Upper lobe of left lung (tissue), 6 donors: ENCODE data around the gene SLC25A39. TPM values are rescaled to one million over a fixed set of nuclear protein-coding genes. Genes with fewer than 3 reads are reported as not detected.
"Not testable (repeated sequence)": the region's sequence is repeated elsewhere in the genome, so short reads cannot be mapped to it uniquely, and the experiment has no call there.

Experiments
- ATAC-seq, 2 donors: fragments of 200-7000 bp; cut with Tn5 transposase; one replicate each; pipeline ENCODE4 v1.9.1; 2022; ENCODE audit warnings: mild to moderate bottlenecking in 2 of 2, moderate library complexity in 2 of 2; ENCODE audit not compliant: low FRiP score in 2 of 2
- DNase-seq, 2 donors: peaks; one replicate each; pipeline ENCODE4 v3.0.0-alpha.2; 2019 to 2020
- H3K27ac ChIP-seq, 4 donors: fragments of 200-600 bp; sonication (generic); one replicate each; pipeline ENCODE4 v1.5.1; 2016 to 2019
- H3K27me3 ChIP-seq, 4 donors: fragments of 200-600 bp; sonication (generic); one replicate each; pipeline ENCODE4 v1.5.1; 2017 to 2019
- H3K36me3 ChIP-seq, 4 donors: fragments of 200-600 bp; sonication (generic); one replicate each; pipeline ENCODE4 v1.5.1; 2016 to 2019
- H3K4me1 ChIP-seq, 4 donors: fragments of 200-600 bp; sonication (generic); one replicate each; pipeline ENCODE4 v1.5.1; 2018 to 2019
- H3K4me3 ChIP-seq, 4 donors: fragments of 200-600 bp; sonication (generic); one replicate each; pipeline ENCODE4 v1.5.1; 2017 to 2019; ENCODE audit warnings: mild to moderate bottlenecking in 2 of 4, moderate library complexity in 1 of 4
- H3K9me3 ChIP-seq, 4 donors: fragments of 200-600 bp; sonication (generic); one replicate each; pipeline ENCODE4 v1.5.1; 2018 to 2019
- EP300 ChIP-seq, 4 donors: sonication (generic); formaldehyde crosslinking; IDR thresholded peaks; one replicate each; pipeline ENCODE4 v1.5.1; 2017; ENCODE audit warnings: antibody characterized with exemption in 4 of 4, control low read depth in 2 of 4
- POLR2A ChIP-seq, 4 donors: fragments of 450-650 bp; IDR thresholded peaks; one replicate each; pipeline ENCODE4 v1.5.1; 2016 to 2017; ENCODE audit warnings: antibody characterized with exemption in 4 of 4, mild to moderate bottlenecking in 2 of 4
- POLR2AphosphoS5 ChIP-seq, 2 donors: sonication (generic); formaldehyde crosslinking; IDR thresholded peaks; one replicate each; pipeline ENCODE4 v1.5.1; 2017; ENCODE audit warnings: antibody characterized with exemption in 2 of 2
- WGBS, 2 donors: methylation state at CpG; one replicate each; pipeline ENCODE4 v1.1.5; 2017 to 2018; 5-methylcytosine and 5-hydroxymethylcytosine counted together
- total RNA-seq, 6 donors: library from RNA; depleted of rRNA in 4 of 6; stranded (reverse); fragments of >200 nt in 4 of 6; gene quantifications; one replicate each; pipeline versions ENCODE4 v1.1.0 to v1.2.1, GENCODE V29; 2016 to 2021
- TF ChIP-seq, protein P1 (sequence below), 6 experiments: fragments of 450-650 bp in 4 of 6; fragments of 200-600 bp in 2 of 6; sonication (generic) in 2 of 6; IDR thresholded peaks; one replicate each; pipeline ENCODE4 v1.5.1; 2016 to 2019; ENCODE audit warnings: antibody characterized with exemption in 6 of 6
- donor health status: DM: no; HTN: no; CAD: no; lungs with moderate emphysema.
- donor health status: DM: no; HTN: yes; CAD: no; lungs with severe emphysema.

SLC25A39 gene
- total RNA-seq, 6 donors from 2014 or later = 56.8 to 144 (median 98.6) TPM

DNA sequence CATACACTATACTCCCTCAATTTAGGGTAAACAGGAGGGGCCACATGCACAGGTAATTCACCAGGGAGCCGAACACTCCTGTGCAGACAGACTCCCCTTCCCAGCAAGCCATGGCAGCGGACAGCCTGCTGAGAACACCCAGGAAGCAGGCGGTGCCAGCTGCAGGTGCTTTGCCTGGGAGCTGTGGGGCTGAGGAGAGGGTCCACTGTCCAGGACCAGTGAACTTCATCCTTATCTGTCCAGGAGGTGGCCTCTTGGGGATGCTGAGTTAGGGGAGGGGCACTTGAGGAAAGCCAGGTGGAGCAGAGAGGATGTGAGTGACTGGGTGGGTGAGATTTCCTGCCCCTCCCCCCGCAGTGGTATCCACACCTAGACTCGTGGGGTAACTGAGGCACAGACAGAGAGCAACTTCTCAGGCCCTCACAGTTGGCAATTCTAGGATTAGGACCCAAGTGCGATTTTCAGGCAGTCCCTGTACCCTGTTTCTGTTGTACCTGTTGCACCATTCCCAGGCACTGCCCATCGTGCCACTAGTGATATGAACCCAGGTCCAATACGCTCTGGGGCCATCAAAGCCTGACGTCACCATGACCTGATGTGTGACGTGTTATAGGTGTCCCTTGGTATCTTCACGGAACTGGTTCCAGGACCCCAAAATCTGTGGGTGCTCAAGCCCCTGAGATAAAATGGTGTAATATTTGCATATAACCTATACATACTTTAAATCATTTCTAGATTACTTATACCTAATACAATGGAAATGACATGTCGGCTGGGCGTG lies 21.6 kb upstream of the SLC25A39 start:
- Histone ChIP-seq H3K9me3 (no peaks in the 10 kb centered on the region), H3K4me1 (peaks cover 6 to 44% (median 26%) of the 10 kb centered on the region in 4 donors), H3K36me3 (peaks cover 9 to 29% (median 24%) of the 10 kb centered on the region in 4 donors), H3K27me3 (no peaks in the 10 kb centered on the region), H3K27ac (peak overlapping the region; percentile 83 to 96 (median 93)), H3K4me3 (peak overlapping the region in 3 of 4 donors; percentile 62 to 79 (median 66))
- 66 to 74% methylated on average over 11 to 13 of the region's 13 CpGs for WGBS, 2 donors
- ATAC-seq (no peak), DNase-seq (no peak)
- no peak for TF ChIP-seq POLR2A (IDR thresholded peaks at IDR 0.05)
- TF ChIP-seq EP300 (IDR thresholded peaks at IDR 0.05) = no peak
- TF ChIP-seq POLR2AphosphoS5 (IDR thresholded peaks at IDR 0.05) = no peak
- TF ChIP-seq, protein P1, sequence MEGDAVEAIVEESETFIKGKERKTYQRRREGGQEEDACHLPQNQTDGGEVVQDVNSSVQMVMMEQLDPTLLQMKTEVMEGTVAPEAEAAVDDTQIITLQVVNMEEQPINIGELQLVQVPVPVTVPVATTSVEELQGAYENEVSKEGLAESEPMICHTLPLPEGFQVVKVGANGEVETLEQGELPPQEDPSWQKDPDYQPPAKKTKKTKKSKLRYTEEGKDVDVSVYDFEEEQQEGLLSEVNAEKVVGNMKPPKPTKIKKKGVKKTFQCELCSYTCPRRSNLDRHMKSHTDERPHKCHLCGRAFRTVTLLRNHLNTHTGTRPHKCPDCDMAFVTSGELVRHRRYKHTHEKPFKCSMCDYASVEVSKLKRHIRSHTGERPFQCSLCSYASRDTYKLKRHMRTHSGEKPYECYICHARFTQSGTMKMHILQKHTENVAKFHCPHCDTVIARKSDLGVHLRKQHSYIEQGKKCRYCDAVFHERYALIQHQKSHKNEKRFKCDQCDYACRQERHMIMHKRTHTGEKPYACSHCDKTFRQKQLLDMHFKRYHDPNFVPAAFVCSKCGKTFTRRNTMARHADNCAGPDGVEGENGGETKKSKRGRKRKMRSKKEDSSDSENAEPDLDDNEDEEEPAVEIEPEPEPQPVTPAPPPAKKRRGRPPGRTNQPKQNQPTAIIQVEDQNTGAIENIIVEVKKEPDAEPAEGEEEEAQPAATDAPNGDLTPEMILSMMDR (IDR thresholded peaks at IDR 0.05) = no peak

DNA sequence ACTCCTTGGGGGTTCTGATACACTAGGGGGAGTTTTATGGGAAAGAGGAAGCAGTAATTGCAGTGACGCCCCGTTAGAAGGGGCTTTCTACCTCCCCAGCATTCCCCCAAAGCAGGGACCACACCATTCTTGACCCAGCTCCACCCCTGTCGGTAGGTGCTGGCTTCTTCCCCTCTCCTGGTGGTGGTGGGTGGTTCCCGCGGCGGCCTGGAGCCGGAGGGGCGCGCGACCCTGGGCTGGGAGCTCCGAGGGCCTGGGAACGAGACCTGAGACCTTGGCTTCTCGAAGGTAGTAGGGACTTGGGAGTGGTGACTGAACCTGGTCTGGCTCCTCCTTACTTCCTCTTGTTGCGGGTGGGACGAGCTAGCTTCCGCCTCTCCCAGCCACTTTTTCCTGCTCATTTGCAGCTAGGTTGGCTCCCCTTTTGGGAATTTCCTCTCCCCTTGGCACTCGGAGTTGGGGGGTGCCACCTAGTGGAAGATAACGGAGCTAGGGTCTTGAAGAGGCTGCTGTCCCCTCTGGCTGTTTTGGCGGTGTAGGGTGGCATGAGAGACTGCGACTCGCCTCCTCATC lies 20.9 kb upstream of the SLC25A39 start:
- 0 to 3% methylated on average over 3 to 21 of the region's 21 CpGs for WGBS, 2 donors
- DNase-seq (peak; percentile 81 to 88), ATAC-seq (peak; percentile 47 to 50)
- H3K36me3 ChIP-seq = peaks cover 3 to 22% (median 17%) of the 10 kb centered on the region in 4 donors
- H3K4me3 ChIP-seq = peak overlapping the region; percentile 62 to 79 (median 70)
- H3K9me3 ChIP-seq = no peaks in the 10 kb centered on the region
- H3K4me1 ChIP-seq = peaks cover 6 to 44% (median 26%) of the 10 kb centered on the region in 4 donors
- H3K27ac ChIP-seq = peak overlapping the region; percentile 83 to 96 (median 93)
- TF ChIP-seq, protein P1 (IDR thresholded peaks at IDR 0.05) = peak; percentile 33 to 67 (median 43)
- peak in 1 of 2 donors; percentile 20 for TF ChIP-seq POLR2AphosphoS5 (IDR thresholded peaks at IDR 0.05)
- TF ChIP-seq EP300 (IDR thresholded peaks at IDR 0.05) = no peak
- peak in 1 of 4 donors; percentile 14 for TF ChIP-seq POLR2A (IDR thresholded peaks at IDR 0.05)
- H3K27me3 ChIP-seq = no peaks in the 10 kb centered on the region

DNA sequence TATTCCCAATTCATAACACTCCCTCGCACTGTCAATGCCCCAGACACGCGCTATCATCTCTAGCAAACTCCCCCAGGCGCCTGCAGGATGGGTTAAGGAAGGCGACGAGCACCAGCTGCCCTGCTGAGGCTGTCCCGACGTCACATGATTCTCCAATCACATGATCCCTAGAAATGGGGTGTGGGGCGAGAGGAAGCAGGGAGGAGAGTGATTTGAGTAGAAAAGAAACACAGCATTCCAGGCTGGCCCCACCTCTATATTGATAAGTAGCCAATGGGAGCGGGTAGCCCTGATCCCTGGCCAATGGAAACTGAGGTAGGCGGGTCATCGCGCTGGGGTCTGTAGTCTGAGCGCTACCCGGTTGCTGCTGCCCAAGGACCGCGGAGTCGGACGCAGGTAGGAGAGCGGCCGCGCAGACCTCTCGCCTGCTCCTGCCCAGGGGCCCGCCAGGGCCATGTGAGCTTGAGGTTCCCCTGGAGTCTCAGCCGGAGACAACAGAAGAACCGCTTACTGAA lies 20.4 kb upstream of the SLC25A39 start, which contains the start of gene GRN:
Gene GRN, plus strand, starts transcription at position 364 of the 515 bp plus-strand sequence. CDS start 3,863 bp downstream, outside the sequence.
- Histone ChIP-seq H3K9me3 (no peaks in the 10 kb centered on the region), H3K36me3 (peaks cover 0 to 17% (median 12%) of the 10 kb centered on the region in 4 donors), H3K27ac (peak within 1 kb of the TSS; percentile 83 to 96 (median 93)), H3K4me1 (peaks cover 6 to 44% (median 26%) of the 10 kb centered on the region in 4 donors), H3K27me3 (no peaks in the 10 kb centered on the region), H3K4me3 (peak within 1 kb of the TSS; percentile 62 to 79 (median 70))
- ATAC-seq (peak; percentile 98), DNase-seq (peak; percentile 90 to 98)
- WGBS, 2 donors = 0 to 2% methylated on average over 23 of the region's 26 CpGs
- peak in 1 of 4 donors; percentile 73 for TF ChIP-seq EP300 (IDR thresholded peaks at IDR 0.05)
- peak; percentile 59 to 86 for TF ChIP-seq POLR2AphosphoS5 (IDR thresholded peaks at IDR 0.05)
- TF ChIP-seq, protein P1 (IDR thresholded peaks at IDR 0.05) = no peak
- TF ChIP-seq POLR2A (IDR thresholded peaks at IDR 0.05) = peak in 3 of 4 donors; percentile 48 to 97 (median 86)

DNA sequence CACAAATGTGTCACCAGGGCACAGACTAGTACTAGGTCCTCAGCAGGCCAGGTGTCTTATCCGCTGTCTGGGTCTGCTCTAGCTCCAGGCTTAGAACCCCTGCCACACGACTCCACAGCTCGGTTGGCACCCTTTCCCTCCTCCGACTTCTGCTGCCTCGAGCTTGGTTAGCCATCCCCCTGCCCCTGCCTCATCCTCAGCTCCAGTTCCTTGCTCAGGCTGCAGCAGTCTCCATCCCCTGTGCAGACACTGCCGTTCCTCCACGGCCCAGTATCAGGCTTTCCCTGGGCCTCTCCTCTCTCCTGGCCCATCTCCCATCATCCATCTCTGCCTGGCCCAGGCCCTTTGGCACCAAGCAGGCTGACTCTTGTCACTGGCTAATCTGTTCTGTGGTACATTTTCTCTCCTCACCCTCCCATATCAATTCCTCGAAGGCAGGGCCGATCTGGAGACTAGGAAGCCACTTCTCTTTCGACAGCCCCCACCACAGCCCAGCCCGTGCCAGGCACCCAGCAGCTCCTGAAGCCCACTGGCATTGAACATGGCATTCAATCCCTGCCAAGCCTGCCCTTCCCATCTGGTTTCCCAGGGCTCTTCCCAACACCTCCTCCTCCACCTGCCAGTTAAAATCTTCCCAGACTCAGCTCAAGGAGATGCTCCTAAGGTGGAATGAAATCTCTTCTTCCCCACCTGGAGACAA lies 19.0 kb upstream of the SLC25A39 start:
- no peak for DNase-seq

DNA sequence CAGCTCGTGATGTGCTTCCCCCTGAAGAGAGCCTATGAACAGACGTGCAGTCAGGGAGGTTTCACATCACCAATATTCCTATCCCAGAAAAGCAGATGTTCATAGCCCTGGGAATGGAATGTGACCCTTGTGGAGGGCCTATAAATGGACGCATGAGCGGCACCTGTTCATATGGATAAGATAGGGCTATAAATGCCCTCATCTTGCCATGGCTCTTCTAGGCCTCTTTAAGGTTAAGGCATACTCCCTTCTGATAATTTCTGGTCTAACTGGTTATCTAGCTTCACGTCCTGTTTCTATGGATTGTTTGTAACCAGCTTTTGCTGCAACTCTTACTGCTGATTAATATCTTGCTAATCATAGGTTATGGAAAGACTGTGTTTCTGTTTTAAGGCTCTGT lies 15.9 kb upstream of the SLC25A39 start:
- H3K4me1 ChIP-seq, H3K9me3 ChIP-seq, H3K36me3 ChIP-seq, H3K4me3 ChIP-seq, H3K27me3 ChIP-seq, DNase-seq, ATAC-seq: not testable (repeated sequence)
- 69 to 79% methylated on average over 4 to 5 of the region's 5 CpGs for WGBS, 2 donors
- H3K27ac ChIP-seq = peak overlapping the region in 1 of 4 donors; percentile 1

More for the DNA sequence above, 19.0 kb upstream of the SLC25A39 start:
- ATAC-seq = no peak
- H3K9me3 ChIP-seq = no peaks in the 10 kb centered on the region
- no peaks in the 10 kb centered on the region for H3K27me3 ChIP-seq
- H3K36me3 ChIP-seq = peaks cover 0 to 3% (median under 1%) of the 10 kb centered on the region in 4 donors
- no peak overlapping the region for H3K4me3 ChIP-seq
- TF ChIP-seq POLR2A (IDR thresholded peaks at IDR 0.05) = no peak
- TF ChIP-seq, protein P1 (IDR thresholded peaks at IDR 0.05) = no peak
- TF ChIP-seq EP300 (IDR thresholded peaks at IDR 0.05) = no peak
- no peak for TF ChIP-seq POLR2AphosphoS5 (IDR thresholded peaks at IDR 0.05)
- H3K27ac ChIP-seq = no peak overlapping the region
- WGBS, 2 donors = 77 to 78% methylated on average over 11 of the region's 11 CpGs
- peaks cover 6 to 39% (median 23%) of the 10 kb centered on the region in 4 donors for H3K4me1 ChIP-seq
